HG02981 (cell line): ENCODE results near the gene DPP10.

Source experiments
- ATAC-seq: cut with Tn5 transposase; IDR thresholded peaks from one replicate; pipeline ENCODE4 v1.9.1; 2021; ENCODE audit warnings: mild to moderate bottlenecking, moderate library complexity; ENCODE audit not compliant: unreplicated experiment

The DPP10 gene

DNA sequence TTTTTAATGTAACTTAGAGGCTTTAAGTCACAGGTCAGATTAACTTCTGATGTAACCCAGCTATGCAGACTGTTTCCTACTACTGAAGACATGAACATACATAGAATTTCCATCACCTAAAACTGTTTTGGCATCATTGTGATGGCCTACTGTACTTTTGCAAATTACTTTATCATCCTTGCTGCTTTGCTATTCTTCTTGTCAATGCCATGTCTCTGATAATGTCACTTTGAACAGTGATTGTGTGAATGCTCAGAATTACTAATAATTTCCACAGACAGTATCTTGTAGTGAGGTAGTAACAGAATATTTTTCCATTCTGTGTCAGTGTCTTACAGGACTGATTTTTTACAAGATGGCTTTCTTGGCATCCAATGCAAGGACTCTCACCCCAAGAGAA lies 663.5 kb downstream of the DPP10 start:
- ATAC-seq, result no peak

DNA sequence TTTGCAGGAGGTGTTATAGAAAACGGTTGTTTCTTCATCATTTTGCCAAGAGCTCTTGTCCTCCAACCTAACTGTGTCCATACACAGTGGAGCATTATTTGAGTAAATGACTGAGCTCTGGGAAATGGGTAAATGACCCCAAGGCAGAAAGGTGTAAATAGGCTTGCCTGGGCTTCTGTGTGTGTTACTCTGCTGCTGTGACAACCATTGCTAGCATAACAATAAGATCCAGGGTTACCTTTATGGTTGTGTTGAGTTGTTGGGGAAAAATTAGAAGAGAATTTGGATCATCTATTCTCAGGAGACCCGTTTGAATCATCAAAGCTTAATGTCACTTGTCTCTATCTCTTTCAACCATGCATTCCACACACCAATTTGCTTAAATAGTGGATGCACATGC lies 672.7 kb downstream of the DPP10 start:
- ATAC-seq, result no peak

DNA sequence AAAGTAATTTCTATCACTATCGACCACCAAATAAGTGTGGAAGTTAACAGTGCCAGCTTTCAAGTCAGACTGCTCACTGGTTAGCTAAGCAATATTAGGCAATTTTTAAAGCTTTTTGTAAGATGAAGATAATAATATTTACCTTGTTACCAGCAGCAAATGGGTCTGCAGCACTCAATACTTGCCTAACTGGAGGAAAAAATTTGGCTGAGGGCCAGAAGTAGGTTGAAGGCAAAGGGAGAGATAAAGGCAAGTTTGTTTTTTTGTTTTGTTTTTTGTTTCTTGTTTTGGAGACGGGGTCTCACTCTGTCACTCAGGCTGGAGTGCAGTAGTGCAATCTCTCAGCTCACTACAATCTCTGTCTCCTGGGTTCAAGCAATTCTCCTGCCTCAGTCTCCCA lies 675.9 kb downstream of the DPP10 start:
- ATAC-seq, result no peak

DNA sequence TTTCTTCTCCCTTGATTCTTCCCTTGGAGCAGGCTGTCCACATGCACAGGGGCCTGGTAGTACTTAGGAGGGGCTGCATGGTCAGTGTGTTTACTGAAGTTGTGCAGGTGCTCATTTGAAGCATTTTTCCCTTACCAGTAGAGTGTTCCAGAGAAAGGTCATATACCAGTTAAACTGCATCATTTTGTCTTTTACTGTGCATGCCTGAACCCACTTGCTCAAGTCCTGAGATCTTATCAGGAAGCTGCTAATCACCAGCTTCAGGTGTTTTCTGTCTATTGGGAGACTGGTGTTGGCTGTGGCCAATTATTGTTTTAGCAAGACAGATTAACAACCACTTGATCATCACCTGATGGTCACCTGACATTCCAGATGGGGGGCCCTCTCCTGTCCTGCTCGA lies 676.6 kb downstream of the DPP10 start:
- ATAC-seq, result no peak

DNA sequence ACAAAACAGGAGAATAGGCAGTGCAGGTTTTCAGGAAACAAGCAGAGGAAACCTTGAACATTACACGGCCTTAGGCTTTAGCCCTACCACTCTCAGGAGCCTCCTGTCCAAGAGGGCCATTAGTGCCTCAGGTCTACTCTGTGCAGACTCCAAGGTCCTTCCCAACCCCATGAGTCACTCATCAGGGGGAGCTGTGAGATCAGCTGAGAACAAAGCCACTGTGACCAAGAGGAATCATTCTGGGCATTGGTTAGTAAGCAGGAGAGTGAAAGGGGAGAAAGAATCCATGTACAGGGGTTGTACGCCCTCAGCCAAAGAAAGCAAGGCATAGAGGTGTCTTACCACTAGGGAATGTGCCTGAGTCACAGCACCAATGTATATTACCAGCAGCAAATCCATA lies 680.3 kb downstream of the DPP10 start:
- no peak for ATAC-seq

DNA sequence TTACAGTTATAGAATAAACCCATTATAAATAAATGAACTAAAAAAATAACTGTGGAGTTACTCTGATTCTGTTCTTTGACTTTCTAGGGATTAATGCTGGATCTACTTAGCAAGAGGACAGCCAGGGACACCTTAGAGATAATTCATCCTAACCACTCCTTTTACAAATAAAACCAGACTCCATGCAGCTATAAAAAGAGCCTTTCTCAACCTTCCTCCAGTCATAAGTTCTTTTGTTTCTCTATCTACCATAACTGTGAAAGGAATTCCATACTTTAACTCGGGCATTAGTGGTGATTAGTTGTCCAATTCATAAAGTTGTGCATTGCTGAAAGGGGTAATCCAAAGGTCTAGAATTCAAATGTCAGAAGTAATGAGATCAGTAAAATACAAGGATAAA lies 682.4 kb downstream of the DPP10 start:
- ATAC-seq, result no peak

DNA sequence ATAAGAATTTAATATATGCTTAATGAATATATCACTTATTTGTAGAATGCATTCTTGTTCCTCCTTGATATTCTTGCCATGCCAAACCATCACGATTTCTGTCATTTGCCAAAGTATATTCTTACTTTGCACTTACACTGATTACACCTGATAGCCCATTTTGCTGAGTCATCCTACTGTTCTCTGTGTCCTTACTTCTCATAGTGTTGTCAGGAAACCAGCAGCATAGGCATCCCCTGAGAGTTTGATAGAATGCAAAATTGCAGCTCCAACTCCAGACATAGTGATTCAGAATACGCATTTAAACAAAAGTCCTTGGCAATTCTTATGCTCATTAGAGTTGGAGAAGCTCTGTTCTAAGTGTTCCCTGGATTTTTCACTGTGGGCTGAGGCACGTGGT lies 687.1 kb downstream of the DPP10 start:
- no peak for ATAC-seq

DNA sequence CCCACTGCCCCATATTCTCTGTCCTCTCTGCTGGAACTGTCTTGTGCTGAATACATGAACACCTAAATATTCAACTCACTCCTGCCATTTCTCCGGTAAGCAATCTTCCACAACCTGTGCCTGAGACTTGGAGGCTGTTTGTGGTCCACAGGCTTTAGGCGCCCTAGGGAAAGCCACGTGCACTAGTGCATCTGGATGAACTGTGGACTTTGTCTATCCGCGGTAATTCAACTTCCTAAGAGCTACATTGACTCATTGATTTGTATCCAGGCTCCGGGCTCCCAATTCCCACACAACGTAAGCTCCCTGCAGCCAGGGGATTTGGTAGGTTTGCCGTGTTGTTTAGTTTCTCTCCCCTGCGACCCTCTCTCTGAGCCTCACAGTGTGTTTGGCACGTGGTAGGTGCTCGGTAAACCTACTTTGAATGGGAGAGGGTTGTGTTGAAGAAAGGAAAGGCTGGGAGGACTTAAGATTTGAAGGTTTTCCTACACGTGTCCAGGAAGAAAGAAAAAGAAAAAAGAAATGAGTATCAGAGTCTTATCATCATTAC lies 718.2 kb downstream of the DPP10 start:
- no peak for ATAC-seq

DNA sequence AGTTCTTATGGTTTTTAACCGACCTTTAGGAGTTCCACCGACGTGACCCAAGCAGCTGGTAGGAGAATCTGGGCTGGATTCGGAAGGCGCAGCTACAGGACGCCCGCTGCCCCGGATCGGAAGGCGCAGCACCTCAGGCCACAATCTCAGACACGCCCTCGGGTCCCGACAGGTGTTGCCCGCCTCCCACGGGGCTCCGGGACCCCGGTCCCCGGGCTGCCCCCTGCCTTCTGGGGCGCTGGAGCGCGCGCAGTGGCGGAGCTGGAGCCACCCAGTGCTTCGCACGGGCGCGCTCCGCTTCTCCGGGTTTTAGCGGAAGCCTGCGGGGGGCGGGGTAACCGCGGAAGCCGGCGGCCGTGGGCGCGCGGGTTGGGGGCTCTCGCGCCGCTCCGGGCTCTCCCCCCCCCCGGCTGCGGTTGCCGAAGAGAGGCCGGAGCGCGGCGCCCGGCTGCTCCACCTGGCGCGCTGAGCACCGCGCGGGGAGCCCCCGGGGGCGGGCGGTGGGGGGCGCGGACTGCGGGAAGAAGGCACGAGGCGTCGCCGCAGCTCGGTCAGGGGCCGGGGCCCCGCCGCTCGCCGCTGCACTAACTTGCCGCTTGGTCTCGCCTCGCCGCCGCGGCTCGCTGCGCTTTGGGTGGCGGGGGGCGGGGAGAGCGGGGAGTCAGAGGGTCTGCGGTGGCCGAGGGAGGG lies 718.8 kb downstream of the DPP10 start:
- ATAC-seq, result no peak

DNA sequence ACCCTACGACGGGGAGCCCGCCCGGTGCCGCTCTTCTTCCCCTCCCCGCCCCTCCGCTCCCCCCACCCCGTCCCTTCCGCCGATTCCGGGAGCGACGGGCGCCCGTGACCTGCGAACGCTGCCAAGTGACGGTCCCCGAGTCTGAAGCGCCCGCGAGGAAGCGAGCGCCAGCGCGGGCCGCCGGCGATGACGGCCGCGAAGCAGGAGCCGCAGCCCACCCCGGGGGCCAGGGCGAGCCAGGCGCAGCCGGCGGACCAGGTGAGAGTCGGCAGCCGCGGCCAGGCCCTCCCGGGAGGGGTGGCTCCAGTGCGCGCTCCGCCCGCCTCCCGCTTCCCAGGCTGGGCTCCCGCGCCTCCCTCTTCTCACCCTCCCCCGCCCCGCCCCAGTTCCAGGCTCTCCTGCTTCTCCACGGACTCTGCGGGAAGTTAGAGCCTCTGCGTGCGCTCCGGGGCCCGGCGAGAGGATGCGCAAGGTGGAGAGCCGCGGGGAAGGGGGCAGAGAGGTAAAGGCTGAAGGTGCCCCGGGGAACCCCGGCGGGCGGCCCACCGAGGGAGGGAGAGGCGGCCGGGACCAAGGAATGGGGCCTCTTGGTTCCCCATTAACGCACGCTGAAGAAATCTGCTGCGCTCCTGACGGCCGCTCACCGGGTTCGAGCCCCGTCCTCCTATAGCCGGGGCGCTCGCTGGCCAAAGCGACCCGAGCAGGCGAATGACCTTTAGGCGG lies 719.5 kb downstream of the DPP10 start:
- no peak for ATAC-seq

DNA sequence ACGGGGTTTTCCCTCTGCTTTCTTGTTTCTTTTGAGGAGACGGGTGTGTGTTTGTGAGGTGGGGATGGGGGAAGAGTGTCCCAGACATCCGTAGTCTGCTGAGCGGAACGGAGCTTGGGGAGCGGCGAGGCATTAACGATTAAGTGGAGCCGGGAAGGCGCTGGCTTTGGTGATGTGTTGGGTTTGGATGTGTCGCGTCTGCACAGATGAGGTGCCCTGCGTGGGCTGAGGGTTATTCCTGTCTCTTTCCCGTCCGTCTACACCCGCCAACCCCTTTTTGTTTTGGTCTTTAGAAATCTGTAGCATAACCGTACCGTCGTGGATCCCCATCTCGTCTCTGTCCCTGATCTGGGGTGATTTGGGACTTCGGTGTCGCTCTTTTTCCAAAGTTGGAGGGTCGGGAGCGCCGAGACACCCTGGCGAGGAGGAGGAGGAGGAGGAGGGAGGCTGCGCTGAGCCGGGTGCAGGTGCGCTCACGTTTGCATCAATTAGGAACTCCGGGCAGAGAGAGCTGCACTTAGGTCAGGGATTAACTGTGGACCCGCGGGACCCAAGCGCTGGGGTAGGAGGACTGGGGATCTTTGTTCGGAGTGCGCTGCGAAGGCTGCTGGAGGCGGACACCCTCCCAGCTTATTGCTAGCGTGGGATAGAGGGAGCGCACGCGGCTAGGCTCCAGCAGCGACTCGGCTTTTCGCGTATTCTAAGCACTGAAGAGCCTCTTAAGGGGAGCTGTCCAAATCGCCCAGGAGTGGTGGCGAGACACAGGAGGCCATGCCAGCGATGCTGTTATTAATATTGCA lies 720.3 kb downstream of the DPP10 start:
- no peak for ATAC-seq

DNA sequence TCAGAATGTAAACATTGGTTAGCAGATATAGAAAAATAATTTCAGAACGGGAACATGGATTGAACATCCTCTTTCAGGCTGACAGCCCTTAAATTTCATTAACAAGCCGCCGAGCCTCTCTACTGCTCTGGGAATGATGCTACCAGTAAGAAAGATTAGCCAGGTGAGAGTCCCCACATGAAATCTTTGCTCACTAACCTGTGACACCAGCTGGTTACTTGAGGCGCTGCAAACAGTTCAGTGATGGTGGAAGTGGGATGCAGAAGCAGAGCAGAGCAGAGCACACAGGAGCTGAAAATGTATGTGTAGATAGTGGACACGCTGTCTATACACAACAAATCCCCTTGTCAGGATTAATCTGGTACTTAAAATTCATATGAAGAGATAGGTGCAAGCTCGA lies 721.1 kb downstream of the DPP10 start:
- no peak for ATAC-seq

DNA sequence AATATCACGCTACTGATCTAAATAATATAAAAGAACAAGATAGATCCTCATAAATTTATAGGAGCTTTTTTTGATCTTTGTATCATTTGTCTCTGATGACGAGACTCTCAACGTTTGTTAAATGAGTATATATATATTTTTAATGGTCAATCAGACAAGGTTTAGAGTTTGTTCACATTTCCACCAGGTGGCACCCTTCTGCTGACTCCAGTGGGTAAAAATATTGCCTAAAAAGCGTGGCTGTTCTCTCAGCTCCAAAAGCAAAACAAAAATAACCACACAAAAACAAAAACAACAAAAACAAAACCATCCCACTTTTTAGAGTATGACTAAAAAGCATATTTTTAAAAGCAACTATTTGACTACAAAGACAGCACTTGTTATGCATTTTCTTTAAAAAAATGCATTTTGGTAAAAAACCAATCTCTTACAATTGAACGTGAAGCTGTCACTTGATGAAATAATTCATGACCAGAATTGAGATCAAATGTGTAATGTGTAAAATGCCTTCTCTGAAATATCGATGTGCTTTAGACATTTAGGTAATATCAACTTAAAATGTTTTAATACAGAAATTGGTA lies 723.2 kb downstream of the DPP10 start:
- no peak for ATAC-seq

DNA sequence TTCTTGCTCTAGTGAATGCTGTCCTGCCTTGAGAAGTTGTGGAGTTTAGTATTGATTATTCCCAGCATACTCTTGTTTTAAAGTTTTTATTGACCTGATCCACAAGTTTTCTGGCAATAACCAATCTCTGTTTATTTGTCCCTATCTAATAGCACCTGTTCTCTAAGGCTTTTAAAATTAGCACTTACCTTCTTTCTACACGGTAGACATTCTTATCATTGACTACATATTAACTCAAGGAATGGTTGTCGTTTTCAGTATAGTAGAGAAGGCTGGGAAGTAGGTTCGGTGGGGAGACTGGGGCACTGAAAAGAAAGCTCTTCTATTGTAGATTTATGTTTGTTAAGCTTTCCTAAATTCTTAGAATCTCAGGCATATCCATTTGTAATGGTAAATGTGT lies 726.0 kb downstream of the DPP10 start:
- no peak for ATAC-seq

DNA sequence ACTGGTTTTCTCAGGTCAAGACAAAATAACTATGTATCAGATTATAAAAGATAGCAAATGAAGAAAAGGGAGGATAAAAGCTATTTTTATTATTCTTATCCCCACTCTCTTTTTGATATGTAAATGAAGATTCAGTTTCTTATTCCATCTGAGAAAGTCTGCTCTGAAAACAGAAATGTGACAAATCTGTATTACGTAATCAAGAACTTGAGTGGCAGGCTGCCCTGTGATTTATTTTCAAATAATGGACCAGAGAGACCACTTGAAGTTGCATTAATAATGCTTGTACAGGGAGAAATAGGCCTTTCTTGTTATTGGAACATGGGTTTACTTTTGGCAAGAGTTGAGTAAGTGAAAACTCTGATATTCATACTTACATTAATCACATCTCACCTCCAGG lies 727.4 kb downstream of the DPP10 start:
- no peak for ATAC-seq

DNA sequence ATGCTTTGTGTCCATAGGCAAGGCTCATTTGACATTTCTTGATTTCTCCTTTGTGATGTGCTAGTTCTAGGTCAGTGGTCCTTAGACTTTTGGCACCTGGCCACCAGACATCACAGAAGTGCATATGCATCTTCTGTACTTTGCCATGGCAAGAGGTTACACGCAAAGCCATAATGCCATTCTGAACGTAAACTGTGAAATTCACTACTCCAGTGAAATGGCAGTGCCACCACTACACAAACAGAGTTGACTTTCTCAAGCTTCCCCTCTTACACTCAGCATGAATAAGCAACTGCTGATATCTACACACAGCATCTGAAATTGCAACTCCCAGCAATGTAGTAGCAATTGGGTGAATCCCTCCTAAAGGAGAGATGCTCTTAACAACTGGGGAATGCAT lies 729.3 kb downstream of the DPP10 start:
- no peak for ATAC-seq

DNA sequence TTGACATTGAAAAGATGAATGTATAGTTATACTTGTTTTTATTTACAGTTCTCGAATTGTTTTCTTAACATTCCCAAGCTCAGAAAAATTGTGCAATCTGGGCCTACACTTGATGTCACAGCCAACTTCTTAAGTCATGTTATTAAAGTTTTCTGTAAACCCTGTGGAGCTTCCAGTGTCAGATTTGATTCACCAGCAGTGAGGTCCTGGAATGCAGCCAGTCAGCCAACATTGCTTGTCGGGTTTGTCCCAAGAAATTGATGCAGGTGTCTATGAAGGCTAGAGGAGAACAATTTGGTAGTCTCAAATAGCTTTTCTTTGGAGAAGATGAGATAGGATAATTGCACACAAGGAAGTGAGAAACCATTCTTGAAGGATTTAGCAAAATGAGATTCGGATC lies 732.2 kb downstream of the DPP10 start:
- ATAC-seq, result no peak

DNA sequence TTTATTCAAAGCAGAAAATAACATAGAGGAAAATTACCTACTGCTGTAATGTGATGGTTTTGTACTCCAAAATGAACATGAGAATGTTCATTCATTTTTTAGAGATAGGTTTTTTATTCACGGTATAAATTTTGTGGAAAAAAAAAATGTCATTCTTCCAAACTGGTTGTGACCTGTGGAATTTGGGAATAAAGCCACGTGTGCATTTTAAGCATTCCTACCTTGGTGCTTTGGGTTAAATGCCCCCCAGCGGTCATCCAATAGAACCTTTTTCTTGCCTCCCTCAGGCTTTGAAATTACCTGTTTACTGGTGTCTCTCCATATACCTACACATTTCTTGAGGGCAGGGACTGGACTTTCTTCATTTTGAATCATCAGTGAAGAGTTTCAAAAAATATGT lies 740.7 kb downstream of the DPP10 start:
- no peak for ATAC-seq

DNA sequence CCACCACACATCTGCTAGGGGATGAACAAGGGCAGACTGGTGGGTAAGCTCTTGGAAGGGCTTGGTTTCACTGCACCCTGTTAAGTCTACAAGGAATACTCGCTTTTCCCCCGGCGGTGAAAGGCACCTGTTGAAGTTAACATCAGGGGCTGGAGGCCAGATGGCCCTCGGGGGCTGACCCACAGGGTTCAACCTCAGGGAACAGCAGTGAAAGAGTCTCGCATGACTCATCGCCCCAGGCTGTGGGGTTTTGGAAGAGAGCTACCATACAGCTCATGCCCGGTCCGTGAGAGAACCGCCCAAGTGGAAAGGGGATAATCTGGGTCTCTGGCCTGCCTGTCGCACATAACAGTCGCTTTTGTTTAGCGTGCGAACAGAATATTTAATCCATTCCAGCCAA lies 748.0 kb downstream of the DPP10 start:
- ATAC-seq, result no peak

DNA sequence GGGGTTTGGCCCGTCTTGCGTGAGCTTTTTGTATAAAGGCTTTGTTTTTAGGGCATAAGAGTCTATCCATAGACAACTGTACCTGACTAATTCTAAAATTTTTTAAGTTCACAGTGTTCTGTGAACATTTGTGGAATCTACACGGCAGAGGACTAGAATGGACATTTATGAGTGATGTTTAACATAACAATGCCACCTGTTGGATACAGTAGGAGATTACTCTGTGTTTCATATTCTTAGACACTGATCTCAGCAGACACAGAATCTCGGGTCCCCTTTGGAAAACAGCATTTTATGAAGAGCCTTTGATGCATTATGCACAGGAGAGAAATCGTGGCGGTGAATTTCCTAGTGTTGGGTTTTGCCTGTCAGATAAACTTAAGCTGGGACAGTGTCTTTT lies 752.2 kb downstream of the DPP10 start:
- no peak for ATAC-seq

DNA sequence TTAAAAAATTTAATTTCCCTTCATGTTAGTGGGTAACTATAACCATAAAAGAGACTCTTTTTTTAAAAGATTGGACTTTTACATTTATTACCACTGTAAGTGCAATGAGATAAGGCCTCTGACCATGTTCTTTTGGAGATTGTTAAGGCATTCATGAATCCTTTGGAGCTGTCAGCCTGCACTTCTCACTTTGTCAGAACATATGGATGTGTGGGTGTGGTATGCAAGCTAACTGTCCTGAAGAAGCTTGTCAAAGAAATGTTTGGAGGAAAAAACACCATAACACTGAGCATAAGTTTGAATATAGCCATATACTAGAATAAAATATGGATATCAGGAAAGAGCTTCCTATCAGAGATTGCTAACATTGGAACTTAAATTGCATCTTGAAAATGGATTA lies 754.1 kb downstream of the DPP10 start:
- no peak for ATAC-seq
